Tibial nerve (tissue), 4 donors: ENCODE measurements around the gene KCP. TPM values are rescaled to one million over a fixed set of nuclear protein-coding genes. Genes with fewer than 3 reads are reported as not detected.

Experiments used
- DNase-seq, 2 donors: peaks; one replicate each; pipeline ENCODE4 v3.0.0-alpha.2; 2019; ENCODE audit warnings: low spot score in 2 of 2
- H3K27ac ChIP-seq, 4 donors: fragments of 200-600 bp; sonication (generic) in 3 of 4; one replicate each; pipeline ENCODE4 v1.5.1; 2017 to 2019; ENCODE audit warnings: mild to moderate bottlenecking in 1 of 4
- H3K27me3 ChIP-seq, 2 donors: fragments of 200-600 bp; sonication (generic) in 1 of 2; one replicate each; pipeline versions ENCODE4 v1.5.1 to v1.6.0; 2017 to 2019
- H3K36me3 ChIP-seq, 3 donors: fragments of 200-600 bp; sonication (generic); one replicate each; pipeline ENCODE4 v1.5.1; 2018 to 2019
- H3K4me1 ChIP-seq, 4 donors: fragments of 200-600 bp; sonication (generic) in 3 of 4; one replicate each; pipeline ENCODE4 v1.5.1; 2017 to 2019
- H3K4me3 ChIP-seq, 4 donors: fragments of 200-600 bp; sonication (generic) in 3 of 4; one replicate each; pipeline ENCODE4 v1.5.1; 2017 to 2019; ENCODE audit warnings: mild to moderate bottlenecking in 1 of 4, moderate library complexity in 1 of 4
- H3K9me3 ChIP-seq, 4 donors: fragments of 200-600 bp; sonication (generic) in 3 of 4; one replicate each; pipeline ENCODE4 v1.5.1; 2017 to 2019
- EP300 ChIP-seq, 2 donors: sonication (generic); formaldehyde crosslinking; IDR thresholded peaks; one replicate each; pipeline ENCODE4 v1.6.1; 2017; ENCODE audit warnings: antibody characterized with exemption in 2 of 2, mild to moderate bottlenecking in 1 of 2
- POLR2A ChIP-seq, 2 donors: fragments of 450-650 bp; IDR thresholded peaks; one replicate each; pipeline ENCODE4 v1.6.1; 2017; ENCODE audit warnings: antibody characterized with exemption in 2 of 2, mild to moderate bottlenecking in 2 of 2, moderate library complexity in 2 of 2
- WGBS, 2 donors: methylation state at CpG; one replicate each; pipeline ENCODE4 v1.1.5; 2018; 5-methylcytosine and 5-hydroxymethylcytosine counted together
- total RNA-seq, 4 donors: library from RNA; depleted of rRNA; stranded (reverse); fragments of >200 nt; gene quantifications; one replicate each; pipeline ENCODE4 v1.1.0, GENCODE V29; 2016
- TF ChIP-seq, protein P1 (sequence below), 5 experiments: fragments of 200-600 bp in 3 of 5; fragments of 450-650 bp in 2 of 5; sonication (generic) in 3 of 5; IDR thresholded peaks; one replicate each; pipeline ENCODE4 v1.5.1; 2016 to 2019; ENCODE audit warnings: antibody characterized with exemption in 5 of 5, mild to moderate bottlenecking in 3 of 5, moderate library complexity in 2 of 5

The KCP gene
- total RNA-seq, 4 donors from 2014 or later: 0.21 to 0.90 (median 0.40) TPM

DNA sequence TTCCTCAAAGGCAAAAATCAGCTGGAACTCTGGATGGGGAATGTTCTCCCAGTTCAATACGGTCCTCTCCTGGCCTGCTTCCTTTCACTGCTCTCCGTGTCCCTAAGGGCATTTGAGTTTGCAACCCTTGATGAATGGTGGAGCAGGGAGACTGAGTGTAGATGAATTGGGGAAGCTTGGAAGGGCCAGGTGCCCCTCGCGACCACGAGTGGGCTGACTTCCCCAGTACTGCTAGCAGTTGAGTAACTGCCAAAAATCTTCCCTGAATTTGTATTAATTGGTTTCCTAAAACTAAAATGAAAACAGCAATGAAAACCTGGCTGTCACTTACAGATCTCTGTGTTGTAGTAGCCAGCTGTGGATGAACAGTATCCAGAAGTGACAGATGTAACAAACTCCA is 40.8 kb upstream of the KCP start:
- no peak for DNase-seq
- H3K36me3 ChIP-seq: peaks cover 0 to 64% (median 0%) of the 10 kb centered on the region in 3 donors
- H3K4me3 ChIP-seq: no peak overlapping the region
- no peak overlapping the region for H3K27ac ChIP-seq
- 65 to 68% methylated on average over 5 of the region's 5 CpGs for WGBS, 2 donors
- peaks cover 0 to 8% (median 0%) of the 10 kb centered on the region in 4 donors for H3K4me1 ChIP-seq
- H3K27me3 ChIP-seq: no peaks in the 10 kb centered on the region
- no peak for TF ChIP-seq POLR2A (IDR thresholded peaks at IDR 0.05)
- no peak for TF ChIP-seq EP300 (IDR thresholded peaks at IDR 0.05)
- TF ChIP-seq, protein P1, sequence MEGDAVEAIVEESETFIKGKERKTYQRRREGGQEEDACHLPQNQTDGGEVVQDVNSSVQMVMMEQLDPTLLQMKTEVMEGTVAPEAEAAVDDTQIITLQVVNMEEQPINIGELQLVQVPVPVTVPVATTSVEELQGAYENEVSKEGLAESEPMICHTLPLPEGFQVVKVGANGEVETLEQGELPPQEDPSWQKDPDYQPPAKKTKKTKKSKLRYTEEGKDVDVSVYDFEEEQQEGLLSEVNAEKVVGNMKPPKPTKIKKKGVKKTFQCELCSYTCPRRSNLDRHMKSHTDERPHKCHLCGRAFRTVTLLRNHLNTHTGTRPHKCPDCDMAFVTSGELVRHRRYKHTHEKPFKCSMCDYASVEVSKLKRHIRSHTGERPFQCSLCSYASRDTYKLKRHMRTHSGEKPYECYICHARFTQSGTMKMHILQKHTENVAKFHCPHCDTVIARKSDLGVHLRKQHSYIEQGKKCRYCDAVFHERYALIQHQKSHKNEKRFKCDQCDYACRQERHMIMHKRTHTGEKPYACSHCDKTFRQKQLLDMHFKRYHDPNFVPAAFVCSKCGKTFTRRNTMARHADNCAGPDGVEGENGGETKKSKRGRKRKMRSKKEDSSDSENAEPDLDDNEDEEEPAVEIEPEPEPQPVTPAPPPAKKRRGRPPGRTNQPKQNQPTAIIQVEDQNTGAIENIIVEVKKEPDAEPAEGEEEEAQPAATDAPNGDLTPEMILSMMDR (IDR thresholded peaks at IDR 0.05): no peak
- H3K9me3 ChIP-seq: no peaks in the 10 kb centered on the region

DNA sequence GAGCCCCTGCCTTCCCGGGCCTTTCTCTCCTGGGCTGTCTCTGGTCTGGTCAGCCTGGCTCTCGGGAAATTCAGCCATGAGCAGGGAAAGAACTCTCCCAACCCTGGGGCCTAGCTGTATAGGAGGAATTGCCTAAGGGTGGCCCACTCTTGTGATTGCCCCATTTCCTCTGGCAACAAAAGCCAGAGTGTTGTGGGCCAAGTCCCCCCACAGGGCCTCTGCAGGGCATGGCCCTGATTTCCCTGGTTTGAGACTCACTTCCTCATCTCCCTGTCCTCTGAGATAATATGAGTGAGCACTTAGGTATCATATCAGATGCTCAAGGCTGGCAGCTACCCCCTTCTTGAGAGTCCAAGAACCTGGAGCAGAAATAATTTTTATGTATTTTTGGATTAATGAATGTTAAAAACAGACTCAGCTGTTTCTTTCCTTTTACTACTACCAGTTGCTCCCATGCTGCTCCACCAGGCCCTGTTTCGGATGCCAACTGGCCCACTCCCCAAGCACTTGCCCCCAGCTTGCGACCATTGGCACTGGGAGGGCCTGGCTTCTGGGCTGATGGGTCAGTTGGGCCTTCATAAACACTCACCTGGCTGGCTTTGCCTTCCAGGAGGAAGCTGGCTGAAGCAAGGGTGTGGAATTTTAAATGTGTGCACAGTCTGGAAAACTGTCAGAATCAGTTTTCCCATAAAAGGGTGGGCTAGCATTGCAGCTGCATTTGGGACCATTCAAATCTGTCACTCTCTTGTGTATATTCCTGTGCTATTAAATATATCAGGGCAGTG is 38.7 kb upstream of the KCP start:
- Histone ChIP-seq H3K4me3 (no peak overlapping the region), H3K9me3 (no peaks in the 10 kb centered on the region), H3K27me3 (no peaks in the 10 kb centered on the region), H3K36me3 (peaks cover 0 to 42% (median 0%) of the 10 kb centered on the region in 3 donors), H3K27ac (no peak overlapping the region), H3K4me1 (peaks cover 0 to 8% (median 0%) of the 10 kb centered on the region in 4 donors)
- WGBS, 2 donors: 74 to 86% methylated on average over 4 of the region's 4 CpGs
- DNase-seq: no peak
- TF ChIP-seq POLR2A (IDR thresholded peaks at IDR 0.05) (no peak), EP300 (IDR thresholded peaks at IDR 0.05) (no peak)
- TF ChIP-seq, protein P1 (IDR thresholded peaks at IDR 0.05): no peak

DNA sequence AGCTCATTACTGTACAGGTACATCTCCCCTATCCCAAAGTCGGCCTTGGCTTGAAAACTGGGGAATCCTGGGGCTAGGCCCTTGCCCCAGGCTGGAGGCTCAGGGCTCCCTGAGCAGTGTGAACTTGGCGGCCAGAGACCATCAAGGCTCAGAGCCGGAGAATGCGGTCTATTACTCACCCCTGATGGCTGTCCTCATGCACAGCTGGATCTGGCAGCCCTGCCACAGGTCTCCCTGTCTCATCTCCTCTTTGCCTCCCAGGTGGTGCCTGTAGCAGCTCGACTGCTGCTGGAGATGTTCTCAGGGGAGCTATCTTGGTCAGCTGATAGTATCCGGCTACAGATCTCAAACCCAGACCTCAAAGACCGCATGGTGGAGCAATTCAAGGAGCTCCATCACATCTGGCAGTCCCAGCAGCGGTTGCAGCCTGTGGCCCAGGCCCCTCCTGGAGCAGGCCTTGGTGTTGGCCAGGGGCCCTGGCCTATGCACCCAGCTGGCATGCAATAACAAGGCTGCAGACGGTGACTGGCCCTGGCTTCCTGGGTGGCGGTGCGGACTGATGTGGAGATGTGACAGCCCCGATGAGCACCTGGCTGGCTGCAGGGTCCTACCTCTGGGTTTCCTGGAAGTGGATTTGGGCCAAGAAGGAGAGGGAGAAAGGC is 37.9 kb upstream of the KCP start:
- H3K27me3 ChIP-seq: no peaks in the 10 kb centered on the region
- DNase-seq: no peak
- H3K36me3 ChIP-seq: peaks cover 0 to 35% (median 0%) of the 10 kb centered on the region in 3 donors
- H3K27ac ChIP-seq: no peak overlapping the region
- 76% methylated on average over 12 of the region's 12 CpGs; no CpG with 5 or more reads in 1 of the 2 donors for WGBS, 2 donors
- no peak overlapping the region for H3K4me3 ChIP-seq
- TF ChIP-seq, protein P1 (IDR thresholded peaks at IDR 0.05): no peak
- TF ChIP-seq POLR2A (IDR thresholded peaks at IDR 0.05) (no peak), EP300 (IDR thresholded peaks at IDR 0.05) (no peak)
- peaks cover 0 to 8% (median 0%) of the 10 kb centered on the region in 4 donors for H3K4me1 ChIP-seq
- H3K9me3 ChIP-seq: no peaks in the 10 kb centered on the region

DNA sequence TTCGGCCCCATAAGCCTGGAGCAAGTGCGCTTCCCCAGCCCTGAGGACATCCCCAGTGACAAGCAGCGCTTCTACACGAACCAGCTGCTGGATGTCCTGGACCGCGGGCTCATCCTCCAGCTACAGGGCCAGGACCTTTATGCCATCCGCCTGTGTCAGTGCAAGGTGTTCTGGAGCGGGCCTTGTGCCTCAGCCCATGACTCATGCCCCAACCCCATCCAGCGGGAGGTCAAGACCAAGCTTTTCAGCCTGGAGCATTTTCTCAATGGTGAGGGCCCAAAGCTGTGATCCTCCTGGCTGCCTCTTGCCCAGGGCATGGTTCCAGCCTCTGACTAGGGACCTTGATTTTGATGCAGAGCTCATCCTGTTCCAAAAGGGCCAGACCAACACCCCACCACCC is 37.3 kb upstream of the KCP start:
- no peak overlapping the region for H3K4me3 ChIP-seq
- peaks cover 0 to 8% (median 0%) of the 10 kb centered on the region in 4 donors for H3K4me1 ChIP-seq
- H3K27ac ChIP-seq: no peak overlapping the region
- H3K27me3 ChIP-seq: no peaks in the 10 kb centered on the region
- no peaks in the 10 kb centered on the region for H3K9me3 ChIP-seq
- DNase-seq: no peak
- 80 to 90% methylated on average over 6 to 9 of the region's 9 CpGs for WGBS, 2 donors
- H3K36me3 ChIP-seq: peaks cover 0 to 29% (median 0%) of the 10 kb centered on the region in 3 donors
- TF ChIP-seq POLR2A (IDR thresholded peaks at IDR 0.05): no peak
- TF ChIP-seq EP300 (IDR thresholded peaks at IDR 0.05): no peak
- TF ChIP-seq, protein P1 (IDR thresholded peaks at IDR 0.05): no peak
